T-helper 1 cell treated with Interleukin-12 subunit alpha and Interleukin-12 subunit beta and Interleukin-4 antibody, amounts not matched to agents 30 ng/mL and 1 ng/mL, for 36 hours (primary cell): ENCODE results near the gene FILIP1L. TPM values are rescaled to one million over a fixed set of nuclear protein-coding genes. Genes with fewer than 3 reads are reported as not detected.

Experiments
- intact Hi-C: fragments of 100-400 bp; cut with micrococcal nuclease; formaldehyde crosslinking; loops from one replicate; pipeline ENCODE4 v1.15.1; 2024
- total RNA-seq: library from RNA; stranded (reverse); gene quantifications from 2 replicates; pipeline ENCODE4 v1.2.3, GENCODE V29; 2022

FILIP1L gene
- total RNA-seq, 1 donor from 2014 or later, result 15.7 TPM

DNA sequence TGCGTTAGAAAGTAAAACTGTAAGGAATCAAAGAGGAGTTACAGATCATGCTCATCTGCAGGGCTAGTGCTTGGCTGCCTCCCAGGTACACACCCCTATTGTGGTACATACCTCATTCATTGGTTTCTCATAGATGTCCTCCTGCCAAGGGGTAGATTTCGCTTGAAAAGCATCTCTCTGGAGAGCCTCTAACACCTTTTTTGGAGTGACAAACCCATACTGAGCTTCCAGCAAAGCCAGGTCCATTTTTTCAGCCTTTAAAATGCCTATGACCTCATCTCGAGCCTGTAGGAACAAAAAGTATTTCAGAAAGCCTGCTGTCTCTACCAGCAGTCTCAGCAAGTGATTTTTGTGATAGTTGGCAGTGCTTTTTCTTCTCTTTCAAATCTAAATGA lies 184.6 kb downstream of the FILIP1L start:
- intact Hi-C loops, result no loop called here

DNA sequence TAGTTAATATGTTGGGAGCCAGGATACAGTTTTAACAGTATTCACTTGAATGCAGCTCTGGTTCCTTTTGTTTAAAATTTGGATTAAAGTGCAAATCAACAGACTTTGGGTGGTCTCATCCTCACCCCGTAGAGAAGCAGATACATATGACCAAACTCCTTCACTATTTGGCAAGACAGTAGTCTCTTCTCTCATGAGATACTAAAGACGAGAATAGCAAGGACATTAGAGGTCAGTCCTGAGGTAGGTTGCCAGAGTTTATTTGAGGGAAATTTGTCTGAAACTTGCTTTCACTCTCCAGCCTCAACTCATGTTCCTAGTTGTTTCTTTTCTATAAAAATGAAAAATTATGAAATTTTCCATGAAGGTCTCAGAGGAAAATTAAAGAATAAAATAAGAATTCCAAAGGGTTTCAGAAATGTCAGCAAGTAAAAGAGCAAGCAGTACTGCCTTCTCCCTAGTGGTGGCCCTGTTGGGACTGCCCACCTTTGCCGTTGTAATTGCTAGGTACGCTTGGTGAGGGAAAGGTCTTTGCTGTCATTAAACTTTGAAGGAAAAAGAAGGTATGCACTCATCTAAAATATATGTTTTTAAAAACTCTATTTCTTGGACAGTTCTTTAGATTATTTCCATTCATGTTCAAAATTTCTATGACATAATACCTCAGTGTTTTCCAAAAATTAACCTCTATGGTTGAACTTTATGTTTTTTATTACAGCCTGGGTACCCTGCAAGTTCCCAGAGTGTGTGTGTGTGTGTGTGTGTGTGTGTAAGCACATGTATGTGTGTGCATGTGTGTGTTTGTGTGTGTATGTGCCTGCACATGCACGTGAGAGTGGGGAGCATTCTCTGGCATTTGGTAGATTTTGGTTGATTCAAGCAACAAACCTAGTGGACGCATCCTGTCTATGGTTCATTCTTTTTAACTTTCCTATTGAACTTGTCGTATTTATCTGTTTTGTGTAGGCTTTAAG lies 185.2 kb downstream of the FILIP1L start:
- intact Hi-C loops, result no loop called here

DNA sequence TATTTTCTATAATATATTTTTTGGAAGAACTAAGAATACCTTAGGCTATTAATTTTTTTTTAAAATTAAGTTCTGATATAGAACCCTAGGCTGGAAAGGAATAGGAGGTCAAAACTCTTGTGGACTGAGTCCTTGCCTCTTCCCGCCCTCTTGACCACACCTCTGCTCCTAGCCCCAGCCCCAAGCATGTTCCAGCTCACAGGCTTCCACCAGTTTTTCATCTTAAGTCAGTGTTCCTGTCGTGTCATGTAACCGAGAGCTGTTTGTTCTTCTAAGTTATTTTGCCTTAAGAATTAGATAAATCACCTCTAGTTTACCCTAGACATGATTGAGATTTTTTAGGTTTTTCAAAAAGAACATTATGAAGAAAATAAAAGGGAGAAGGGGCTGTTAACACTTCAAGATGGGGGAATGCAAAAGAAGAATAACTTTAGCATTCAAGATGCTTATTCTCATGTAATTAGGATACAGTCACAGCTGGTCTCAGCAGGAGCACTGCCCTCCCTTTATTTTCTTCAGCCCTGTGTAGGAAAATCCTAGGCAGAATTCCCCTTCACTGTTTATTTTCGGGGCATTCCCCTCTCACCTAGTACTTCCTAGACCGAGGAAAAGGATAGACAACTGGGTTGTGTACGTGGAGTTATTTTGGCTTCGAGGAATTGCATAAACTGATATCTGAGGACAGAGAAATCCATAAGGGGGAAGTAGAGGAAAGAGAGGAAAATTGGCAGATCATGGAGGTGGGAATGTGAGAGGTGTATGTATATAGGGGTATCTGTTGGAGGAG lies 186.4 kb downstream of the FILIP1L start:
- intact Hi-C loops, result no loop called here

DNA sequence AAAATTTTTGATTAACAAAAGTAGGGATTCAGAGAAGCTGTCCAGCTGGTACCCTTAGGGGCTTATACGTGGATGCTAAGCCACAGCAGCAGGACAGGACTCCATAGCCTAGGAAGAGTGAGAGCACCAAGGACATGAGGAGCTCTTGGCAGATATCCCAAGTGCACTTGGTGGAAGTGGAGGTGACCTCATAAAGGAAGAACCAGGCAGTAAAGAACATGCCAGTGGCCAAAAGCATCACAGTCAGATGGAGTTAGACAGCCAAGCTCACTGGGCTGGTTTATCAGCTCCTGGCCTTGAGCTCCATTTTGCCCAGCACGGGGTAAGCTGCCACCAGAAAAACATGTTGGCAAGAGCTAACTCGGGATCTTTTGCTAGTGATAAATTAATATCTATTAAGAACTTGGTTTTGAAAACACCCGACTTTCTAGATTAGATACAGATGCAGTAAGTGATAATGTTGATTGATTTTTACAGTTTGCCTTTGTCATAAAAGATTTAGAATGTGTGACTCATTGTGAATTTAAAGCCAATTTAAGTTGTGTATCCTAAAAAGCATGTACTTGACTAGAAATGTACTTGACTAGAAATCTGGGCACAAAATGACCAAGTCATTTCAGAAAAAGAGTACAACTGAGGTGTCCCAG lies 188.6 kb downstream of the FILIP1L start:
- intact Hi-C loops, result no loop called here

DNA sequence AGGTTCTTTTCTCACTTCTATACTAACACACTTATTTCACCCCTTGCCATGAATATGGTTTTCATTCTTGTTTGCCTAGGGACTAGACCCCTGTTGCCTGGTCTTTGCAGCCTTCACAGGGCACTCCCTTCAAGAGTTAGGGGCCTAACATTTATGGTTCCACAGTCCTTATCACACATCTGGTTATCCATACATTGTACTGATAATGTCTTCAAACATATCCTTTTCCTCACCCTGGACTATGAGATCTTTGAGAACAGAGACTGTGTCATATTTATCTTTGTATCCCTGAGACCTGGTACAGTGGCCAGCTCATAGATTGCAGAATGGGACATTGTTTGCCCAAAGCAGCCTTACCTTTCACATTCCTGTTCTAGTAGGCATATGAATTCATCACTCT lies 190.4 kb downstream of the FILIP1L start:
- intact Hi-C loops, result no loop called here

DNA sequence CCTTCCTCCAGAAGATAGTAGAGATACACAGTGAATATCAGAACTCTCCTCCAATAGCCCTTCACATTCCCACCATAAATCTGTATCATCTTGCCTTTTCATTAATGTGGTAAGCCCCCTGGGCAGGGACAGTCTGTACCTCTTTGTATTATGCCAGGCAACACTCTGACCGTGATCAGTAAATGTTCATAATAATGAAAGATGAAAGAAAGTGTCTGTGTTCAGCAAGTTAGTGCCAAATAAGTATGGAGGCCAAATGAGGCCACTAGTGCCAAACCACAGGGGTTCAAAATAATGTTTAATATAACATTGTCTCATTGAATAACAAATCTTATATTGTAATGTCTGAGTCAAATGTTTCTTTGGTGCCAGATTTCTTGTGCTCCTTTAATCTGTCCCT lies 192.3 kb downstream of the FILIP1L start:
- intact Hi-C loops, result no loop called here

DNA sequence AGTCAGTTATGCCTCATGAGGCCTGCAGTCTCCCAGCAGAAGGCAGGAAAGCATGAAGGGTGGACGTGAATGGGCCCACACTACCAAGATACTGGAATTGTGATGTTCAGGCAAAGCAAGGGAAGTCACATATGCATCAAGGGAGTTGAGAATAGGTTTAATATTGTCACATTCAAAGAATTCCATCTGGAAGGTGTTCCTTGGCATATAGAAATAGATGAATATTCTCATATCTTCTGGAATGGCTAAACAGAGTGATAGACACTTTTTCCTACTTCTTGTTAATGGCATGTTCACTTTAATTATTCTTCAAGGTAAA lies 193.0 kb downstream of the FILIP1L start:
- intact Hi-C loops, result no loop called here

DNA sequence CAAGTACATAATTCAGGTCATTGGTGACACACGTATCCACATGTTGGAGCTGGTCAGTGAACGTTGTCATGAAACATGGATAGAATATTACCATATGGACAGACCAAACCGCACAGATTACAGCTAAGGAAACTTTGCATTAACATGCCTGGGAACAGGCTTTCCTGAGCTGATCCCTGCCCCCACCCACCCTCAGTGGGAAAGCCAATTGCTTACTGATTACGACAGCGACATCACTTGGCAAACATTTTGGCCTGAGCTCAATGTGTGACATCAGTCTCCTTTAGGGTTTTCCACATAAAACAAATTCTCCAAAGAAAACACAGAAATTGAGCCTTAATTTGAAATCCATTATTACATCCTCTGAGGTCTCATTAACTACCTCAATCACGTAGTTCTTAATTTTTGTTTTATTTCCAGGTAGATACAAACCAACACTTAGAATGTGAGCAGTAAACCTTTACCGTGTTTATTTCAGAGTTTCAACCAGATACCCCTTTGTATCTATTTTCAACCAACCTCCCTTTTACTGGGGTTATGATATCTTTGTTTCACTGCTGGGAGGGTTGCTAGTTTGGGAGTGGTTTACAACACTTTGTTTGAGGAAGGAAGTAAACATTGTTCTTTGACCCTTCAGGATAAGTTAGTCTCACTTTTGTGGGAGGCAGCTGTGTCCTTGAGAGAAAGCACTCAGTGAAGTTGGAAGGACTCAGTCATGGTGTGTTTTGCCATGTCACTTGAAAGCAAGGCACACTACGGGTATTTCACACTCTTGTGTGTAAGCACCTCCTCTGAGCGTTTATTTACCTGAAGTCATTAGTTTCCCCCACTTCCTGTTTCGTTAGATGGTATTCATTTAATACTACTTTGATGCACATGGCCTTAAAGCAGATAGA lies 193.6 kb downstream of the FILIP1L start:
- intact Hi-C loops, result no loop called here

DNA sequence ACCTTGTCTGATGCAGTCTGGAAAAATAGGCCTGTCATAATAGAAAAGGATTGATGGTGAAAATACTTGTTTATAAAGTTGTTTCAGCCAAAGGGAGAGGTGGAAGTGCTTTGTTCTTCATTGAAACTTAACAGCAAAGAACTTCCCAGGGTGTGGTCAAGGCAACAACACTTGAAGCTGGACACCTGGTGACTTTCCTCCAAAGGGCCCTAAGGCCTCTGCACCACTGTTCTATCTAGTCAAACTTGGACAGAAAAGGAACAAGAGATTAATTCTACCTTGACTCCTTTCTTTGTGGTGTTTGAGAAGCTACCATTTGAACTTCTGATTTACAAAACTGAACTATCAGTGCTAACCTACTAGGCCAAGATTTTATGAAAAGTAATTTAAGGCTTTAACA lies 194.6 kb downstream of the FILIP1L start:
- intact Hi-C loops, result no loop called here

DNA sequence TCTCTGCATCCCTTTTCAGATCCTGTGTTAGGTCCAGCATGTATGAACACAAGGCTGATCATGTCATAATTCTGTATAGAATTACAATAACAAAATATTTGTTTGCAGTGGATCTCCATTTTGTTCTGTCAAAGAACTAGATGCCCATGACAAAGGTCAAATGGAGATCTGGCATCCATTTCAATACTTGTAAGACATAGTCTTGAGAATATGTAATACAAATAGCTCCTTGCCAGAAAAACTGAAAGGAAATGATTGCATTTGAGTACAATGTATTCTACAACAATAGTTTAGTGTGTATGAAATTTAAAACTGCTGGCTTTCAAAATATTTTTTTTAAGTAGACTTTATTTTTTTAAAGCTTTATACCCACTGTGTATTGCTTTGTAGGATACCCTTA lies 195.6 kb downstream of the FILIP1L start:
- intact Hi-C loops, result no loop called here

DNA sequence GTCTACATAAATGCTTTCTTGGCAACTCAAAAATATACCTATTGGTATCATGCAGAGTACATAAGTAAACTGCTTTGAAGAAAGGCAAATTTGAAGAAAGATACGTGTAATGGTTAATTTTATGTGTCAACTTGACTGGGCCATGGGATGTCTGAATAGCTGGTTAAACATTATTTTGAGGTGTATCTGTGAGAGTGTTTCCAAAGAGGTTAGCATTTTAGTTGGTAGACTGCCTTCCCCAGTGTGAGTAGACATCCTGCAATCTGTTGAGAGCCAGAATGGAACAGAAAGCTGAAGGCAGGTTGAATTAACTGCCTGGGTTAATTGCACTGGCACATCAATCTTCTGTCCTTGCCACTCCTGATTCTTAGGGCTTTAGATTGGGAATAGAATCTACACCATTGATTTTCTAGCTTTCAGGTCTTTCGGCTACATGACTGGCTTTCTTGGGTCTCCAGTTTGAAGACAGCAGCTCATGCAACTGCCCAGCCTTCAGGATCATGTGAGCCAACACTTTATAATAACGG lies 198.3 kb downstream of the FILIP1L start:
- intact Hi-C loops, result no loop called here

DNA sequence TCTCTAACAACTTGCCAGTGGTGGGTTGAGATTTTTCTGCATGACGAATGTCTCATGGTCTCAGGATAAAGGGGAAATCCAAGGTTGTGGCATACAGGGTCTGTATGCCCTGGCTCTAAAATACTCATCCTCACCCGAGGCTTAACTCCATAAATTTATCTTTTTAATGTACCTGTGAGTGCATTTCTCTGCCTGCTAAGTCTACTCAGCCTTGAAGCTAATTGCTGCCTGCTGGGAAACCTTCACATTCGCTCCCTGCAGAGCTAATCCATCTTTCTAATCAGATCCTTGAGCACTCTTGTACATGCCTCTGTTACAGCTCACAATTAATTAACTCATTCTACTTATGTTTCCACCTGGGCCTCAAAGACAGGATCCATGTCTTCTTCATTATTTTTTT lies 202.9 kb downstream of the FILIP1L start:
- intact Hi-C loops, result no loop called here

DNA sequence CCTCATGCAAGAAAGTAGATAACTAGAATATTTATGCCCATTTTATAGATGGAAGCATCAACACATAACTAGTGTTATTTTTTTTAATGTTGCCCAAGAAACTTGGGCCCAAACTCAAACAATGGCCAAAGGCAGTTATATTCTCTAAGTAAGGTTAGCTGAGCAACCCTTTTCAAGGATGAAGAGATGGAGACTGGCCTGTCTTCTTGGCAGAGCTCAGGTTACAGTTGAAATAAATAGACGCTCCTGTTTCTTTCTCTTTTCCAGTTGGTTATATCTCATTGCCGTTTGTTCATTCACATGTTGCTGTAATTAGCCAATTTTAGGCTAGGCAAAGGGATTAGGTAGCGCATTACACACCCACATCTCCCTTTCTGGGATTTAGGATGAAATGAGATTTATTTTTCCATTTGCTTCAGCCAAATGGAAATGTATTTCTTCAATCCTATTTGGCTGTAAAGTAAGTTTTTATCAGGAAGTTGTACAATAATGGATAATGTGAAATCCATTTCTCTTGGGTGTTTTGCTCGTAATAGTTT lies 203.5 kb downstream of the FILIP1L start:
- intact Hi-C loops, result no loop called here

DNA sequence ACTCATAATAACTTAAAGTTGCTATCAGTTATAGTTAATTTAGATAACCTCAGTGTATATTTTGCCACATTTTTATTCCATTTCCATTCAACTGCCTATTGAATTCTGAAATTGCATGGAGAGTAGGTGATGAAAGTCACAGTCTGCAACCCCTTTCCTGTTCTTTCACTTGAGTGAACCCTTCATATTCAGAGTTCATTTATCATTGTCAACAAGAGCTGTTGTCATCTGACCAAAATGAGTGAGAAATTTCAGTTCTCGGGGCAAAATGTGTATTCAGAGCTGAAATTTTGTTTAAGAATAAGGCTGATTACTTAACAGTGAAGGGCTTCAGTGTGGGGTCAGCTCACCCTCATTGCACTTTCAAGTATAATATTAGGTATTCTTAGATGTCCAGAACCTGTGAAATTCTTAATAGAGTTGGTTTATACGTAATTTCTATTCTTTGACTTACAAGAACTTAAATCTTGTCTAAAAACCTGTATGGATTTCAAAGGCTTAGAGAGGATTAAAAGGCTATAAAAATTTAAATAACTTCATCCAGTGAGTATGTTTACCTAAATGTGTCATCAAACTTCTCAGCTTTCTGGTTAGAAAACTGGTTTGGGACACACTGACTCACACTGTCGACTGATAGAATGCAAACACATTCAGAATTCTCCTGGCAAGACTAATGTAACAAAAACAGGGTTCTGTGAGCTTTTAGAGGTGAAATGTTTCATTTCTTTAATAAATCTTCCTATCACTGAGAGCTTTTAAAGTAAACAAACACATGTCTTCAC lies 204.4 kb downstream of the FILIP1L start:
- intact Hi-C loops, result no loop called here

DNA sequence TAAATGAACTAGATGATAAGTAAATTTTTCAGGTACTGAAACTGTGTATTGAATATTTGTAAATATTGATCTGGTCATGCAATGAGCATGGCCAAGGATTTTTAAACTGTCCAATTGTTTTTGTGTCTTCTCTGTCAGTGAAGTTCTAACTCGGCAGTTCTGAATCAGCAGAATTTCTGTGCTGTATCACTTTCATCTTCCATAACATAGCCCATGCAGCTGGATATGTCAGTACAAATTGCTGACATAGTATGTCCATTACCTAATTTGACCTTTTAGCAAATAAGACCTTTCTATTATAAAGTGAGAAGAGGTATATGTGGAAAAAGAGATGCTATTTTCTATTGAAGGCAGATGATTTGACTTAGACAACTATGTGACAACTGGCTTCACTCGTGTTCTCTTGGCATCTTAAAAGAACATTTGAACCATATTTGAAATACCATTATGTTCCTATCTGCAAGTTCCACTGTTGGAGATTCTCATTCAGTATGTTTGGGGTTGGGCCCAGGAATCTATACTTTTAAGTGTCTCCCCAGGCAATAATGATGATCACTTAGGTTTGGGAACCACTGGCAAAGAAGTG lies 206.2 kb downstream of the FILIP1L start:
- intact Hi-C loops, result no loop called here

DNA sequence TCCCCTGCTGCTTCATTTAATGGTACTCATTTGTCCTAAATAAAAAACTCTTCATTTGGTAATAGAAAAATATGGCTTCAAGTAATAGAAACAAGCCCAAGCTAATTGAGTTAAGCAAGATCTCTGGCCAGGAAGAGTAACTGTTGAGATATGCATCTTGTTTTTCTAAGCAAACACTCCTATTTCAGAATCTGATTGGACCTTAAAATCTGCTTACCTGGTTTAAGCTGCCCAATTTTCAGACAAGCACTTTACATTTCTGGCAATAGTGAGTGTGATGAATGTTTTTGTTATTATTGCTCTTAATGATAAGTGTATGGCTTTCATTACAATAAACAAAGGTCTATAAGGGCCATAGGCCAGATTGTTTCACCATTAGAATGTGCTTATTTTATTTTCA lies 210.4 kb downstream of the FILIP1L start:
- intact Hi-C loops, result no loop called here

DNA sequence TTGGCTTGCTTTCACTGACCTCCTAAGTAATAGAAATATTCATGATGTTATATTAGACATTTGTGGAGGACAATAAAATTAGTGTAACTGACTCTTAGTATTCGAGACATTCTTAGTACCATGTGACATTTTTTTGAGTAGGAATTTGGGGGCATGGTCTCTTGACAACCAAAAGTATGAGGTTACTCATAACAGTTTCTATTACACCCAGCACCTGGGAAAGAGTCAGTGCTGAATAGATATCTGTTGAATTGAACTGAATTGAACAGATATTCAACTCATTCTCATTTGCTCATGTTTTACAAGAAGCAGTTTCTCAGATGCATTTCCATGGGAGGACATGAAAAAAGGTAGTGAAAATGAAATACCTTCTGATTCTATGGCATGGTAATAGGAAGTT lies 212.2 kb downstream of the FILIP1L start:
- intact Hi-C loops, result no loop called here

DNA sequence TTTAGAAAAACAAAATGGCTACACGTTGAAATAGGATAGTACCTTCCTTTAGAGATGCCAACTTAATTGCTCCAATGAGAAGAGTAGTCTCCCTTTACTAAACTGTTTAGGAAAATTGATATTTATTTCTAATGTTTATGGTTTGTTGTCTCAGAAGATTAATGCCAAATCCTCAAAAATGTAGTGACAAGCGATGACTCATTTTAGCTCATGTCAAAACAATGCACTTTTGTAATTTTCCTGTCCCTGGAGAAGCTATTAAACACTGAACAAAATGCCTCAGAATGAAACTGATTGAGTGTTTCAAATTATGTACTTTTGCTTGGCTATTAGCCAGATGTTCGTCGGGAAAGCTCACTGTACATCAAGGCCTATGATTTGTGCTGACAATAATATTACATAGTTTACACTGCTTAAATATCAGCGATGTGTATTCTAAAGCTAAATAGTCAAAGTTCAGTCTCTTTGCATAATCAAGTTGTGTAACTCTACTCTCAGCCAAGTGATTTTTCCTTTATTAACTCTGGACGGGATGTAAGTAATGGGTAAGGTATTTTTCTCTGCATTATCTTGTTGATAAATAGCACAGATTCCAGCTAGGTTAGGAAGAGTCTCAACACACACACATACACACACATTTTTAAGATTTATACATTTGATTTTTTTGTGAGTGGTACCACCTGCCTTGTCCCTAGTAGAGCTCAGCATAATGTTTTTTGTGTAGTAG lies 212.9 kb downstream of the FILIP1L start:
- intact Hi-C loops, result no loop called here

DNA sequence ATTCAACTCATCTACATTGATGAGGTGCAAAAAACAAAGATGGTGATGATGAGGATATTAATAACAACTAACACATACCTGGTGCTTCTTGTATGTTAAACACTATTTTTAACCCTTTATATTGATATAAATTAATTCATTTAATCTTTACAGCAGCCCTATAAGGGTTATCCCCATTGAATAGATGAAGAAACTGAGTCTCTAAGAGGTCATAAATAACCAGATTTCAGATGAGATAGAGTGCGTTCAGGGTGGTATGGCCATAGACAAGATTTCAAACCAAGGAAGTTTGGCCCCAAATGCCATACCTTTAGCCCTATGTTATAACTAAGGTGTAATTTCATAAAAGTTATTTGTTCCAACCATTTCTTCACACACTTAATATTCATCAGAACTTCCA lies 214.1 kb downstream of the FILIP1L start:
- intact Hi-C loops, result no loop called here
